Aorta (tissue), 5 donors: ENCODE data around the gene DOK3. TPM values are rescaled to one million over a fixed set of nuclear protein-coding genes. Genes with fewer than 3 reads are reported as not detected.
A peak's percentile ranks its signal among the peaks of the same experiment; 100 is the strongest.

Experiments
- ATAC-seq: fragments of 200-7000 bp; cut with Tn5 transposase; one replicate; pipeline ENCODE4 v1.9.1; 2022; ENCODE audit warnings: moderate library complexity; ENCODE audit not compliant: low FRiP score
- DNase-seq, 2 donors: peaks; one replicate each; pipeline ENCODE4 v3.0.0-alpha.2; 2020
- H3K27ac ChIP-seq, 2 donors: one replicate each; pipeline ENCODE4 v1.5.1; 2013; ENCODE audit warnings: low read length in 2 of 2, mild to moderate bottlenecking in 2 of 2, moderate library complexity in 2 of 2, control low read depth in 1 of 2, inconsistent platforms in 1 of 2, low read depth in 1 of 2
- H3K27me3 ChIP-seq, 2 donors: one replicate each; pipeline ENCODE4 v1.6.1; 2013; ENCODE audit warnings: control low read depth in 1 of 2, low read length in 1 of 2, mild to moderate bottlenecking in 1 of 2, moderate library complexity in 1 of 2; ENCODE audit not compliant: insufficient read depth in 2 of 2, control insufficient read depth in 1 of 2
- H3K36me3 ChIP-seq, 2 donors: one replicate each; pipeline ENCODE4 v1.6.1; 2013; ENCODE audit warnings: control low read depth in 1 of 2, low read length in 1 of 2, mild to moderate bottlenecking in 1 of 2; ENCODE audit not compliant: insufficient read depth in 2 of 2, control insufficient read depth in 1 of 2
- H3K4me1 ChIP-seq, 2 donors: one replicate each; pipeline ENCODE4 v1.6.1; 2013; ENCODE audit warnings: low read length in 2 of 2, control low read depth in 1 of 2, mild to moderate bottlenecking in 1 of 2, moderate library complexity in 1 of 2; ENCODE audit not compliant: insufficient read depth in 2 of 2, control insufficient read depth in 1 of 2
- H3K4me3 ChIP-seq, 2 donors: one replicate each; pipeline ENCODE4 v1.5.1; 2013; ENCODE audit warnings: low read length in 2 of 2, control low read depth in 1 of 2, mild to moderate bottlenecking in 1 of 2
- H3K9me3 ChIP-seq: one replicate; pipeline ENCODE4 v1.6.1; 2013; ENCODE audit warnings: mild to moderate bottlenecking, low read length; ENCODE audit not compliant: control insufficient read depth
- WGBS, 2 donors: extraction: QIAGEN DNeasy Blood & Tissue Kit; methylation state at CpG; one replicate each; pipeline ENCODE4 v1.1.7; 2013; 5-methylcytosine and 5-hydroxymethylcytosine counted together
- intact Hi-C, 2 donors: fragments of 100-400 bp; cut with DNase I; formaldehyde crosslinking; loops; one replicate each; pipeline versions ENCODE4 v1.14.2 to v1.15.0; 2022
- polyA plus RNA-seq, 2 donors: library from polyadenylated mRNA; stranded (reverse); fragments of 200-250 nt; gene quantifications; one replicate each; pipeline ENCODE4 v1.2.3, GENCODE V29; 2013
- total RNA-seq, 2 donors: library from RNA; stranded (reverse); fragmentation: NEBNext Ultra II Directional; extraction: Animal tissue kit (Norgen Biotek cat#: 25700); gene quantifications; one replicate each; pipeline ENCODE4 v1.2.1, GENCODE V29; 2021
- donor health status: healthy with polysubstance abuse.
- donor health status: Bipolar disorder and iron deficiency.
- donor health status: DM: no; HTN: no; CAD: no.
- donor health status: DM: no; HTN: no; CAD: no.
- donor health status: DM: yes; HTN: yes; CAD: no.

The DOK3 gene
- total and polyA plus RNA-seq, 4 donors = 2.7 to 21.6 (median 9.7) TPM

GRCh38 chr5:177498013-177498787 lies 11.4 kb downstream of the DOK3 start:
- WGBS, 2 donors = 10 to 12% methylated on average over 36 to 48 of the region's 48 CpGs
- Histone ChIP-seq H3K4me1 (no peaks in the 10 kb centered on the region), H3K27me3 (no peaks in the 10 kb centered on the region), H3K36me3 (no peaks in the 10 kb centered on the region), H3K4me3 (peak overlapping the region in 1 of 2 donors; percentile 5), H3K9me3 (no peaks in the 10 kb centered on the region), H3K27ac (peak overlapping the region in 1 of 2 donors; percentile 7)
- peak; percentile 59 to 86 for DNase-seq
- intact Hi-C loops = no loop called here
- ATAC-seq = no peak

- Histone ChIP-seq H3K27me3 (no peaks in the 10 kb centered on the region), H3K4me3 (peak within 1 kb of the TSS; percentile 66 to 67), H3K36me3 (no peaks in the 10 kb centered on the region), H3K9me3 (no peaks in the 10 kb centered on the region), H3K4me1 (no peaks in the 10 kb centered on the region), H3K27ac (peak within 1 kb of the TSS; percentile 95 to 99)
- intact Hi-C loops = loop anchor here in 1 of 2 donors (2.0 kb wide), 1 partner anchor 71 kb away; the partner anchor contains the start of gene GRK6
- peak; percentile 98 for DNase-seq
- peak; percentile 88 for ATAC-seq
- 0 to 1% methylated on average over 66 to 73 of the region's 73 CpGs for WGBS, 2 donors
Measured at GRCh38 chr5:177497292-177498012, 12.2 kb downstream of the DOK3 start, which contains the start of gene PDLIM7. PDLIM7 (minus strand) TSS chr5:177497604; CDS start chr5:177496512, 1,092 bp downstream.

- intact Hi-C loops = loop anchor here in 1 of 2 donors (2.0 kb wide), 1 partner anchor 70 kb away; the partner anchor contains the start of gene GRK6
- Histone ChIP-seq H3K36me3 (no peaks in the 10 kb centered on the region), H3K9me3 (no peaks in the 10 kb centered on the region), H3K27me3 (no peaks in the 10 kb centered on the region), H3K27ac (peak overlapping the region; percentile 95 to 99), H3K4me3 (peak overlapping the region; percentile 66 to 67), H3K4me1 (no peaks in the 10 kb centered on the region)
- 1% methylated on average over 12 to 29 of the region's 29 CpGs for WGBS, 2 donors
- DNase-seq (peak; percentile 94 to 96), ATAC-seq (peak; percentile 68)
Measured at GRCh38 chr5:177496727-177497291, 12.8 kb downstream of the DOK3 start.

- Histone ChIP-seq H3K27me3 (no peaks in the 10 kb centered on the region), H3K27ac (peak overlapping the region; percentile 89 to 95), H3K4me1 (no peaks in the 10 kb centered on the region), H3K9me3 (no peaks in the 10 kb centered on the region), H3K4me3 (peak overlapping the region; percentile 64 to 67), H3K36me3 (no peaks in the 10 kb centered on the region)
- intact Hi-C loops = loop anchor here in 1 of 2 donors (2.0 kb wide), 1 partner anchor 69 kb away; the partner anchor contains the start of gene GRK6
- 4 to 5% methylated on average over 12 of the region's 12 CpGs for whole genome bisulfite sequencing, 2 donors
- no peak for ATAC-seq
- DNase-seq = peak in 1 of 2 donors; percentile 62
Measured at GRCh38 chr5:177496070-177496726, 13.4 kb downstream of the DOK3 start.

- peak overlapping the region; percentile 89 to 95 for H3K27ac ChIP-seq
- DNase-seq (peak; percentile 94), ATAC-seq (peak; percentile 65)
- no peaks in the 10 kb centered on the region for H3K27me3 ChIP-seq
- H3K4me3 ChIP-seq = peak overlapping the region; percentile 64 to 67
- WGBS, 2 donors = 15 to 20% methylated on average over 14 of the region's 14 CpGs
- no peaks in the 10 kb centered on the region for H3K4me1 ChIP-seq
- no peaks in the 10 kb centered on the region for H3K9me3 ChIP-seq
- intact Hi-C loops = loop anchor here in 1 of 2 donors (2.0 kb wide), 2 partner anchors 39 to 69 kb away; partner anchors contain the start of gene GRK6
- peaks cover 0 to 4% of the 10 kb centered on the region in 2 donors for H3K36me3 ChIP-seq
Measured at GRCh38 chr5:177495243-177496060, 14.2 kb downstream of the DOK3 start.

GRCh38 chr5:177494346-177495195 lies 15.1 kb downstream of the DOK3 start:
- peak; percentile 69 for ATAC-seq
- DNase-seq = peak; percentile 94 to 97
- H3K36me3 ChIP-seq = peaks cover 0 to 4% of the 10 kb centered on the region in 2 donors
- H3K4me3 ChIP-seq = no peak overlapping the region
- WGBS, 2 donors = 2 to 5% methylated on average over 8 to 11 of the region's 11 CpGs
- peak overlapping the region; percentile 52 to 87 for H3K27ac ChIP-seq
- no peaks in the 10 kb centered on the region for H3K4me1 ChIP-seq
- intact Hi-C loops = loop anchor here in 1 of 2 donors (2.0 kb wide), 1 partner anchor 38 kb away; no protein-coding TSS in a partner anchor
- no peaks in the 10 kb centered on the region for H3K27me3 ChIP-seq
- no peaks in the 10 kb centered on the region for H3K9me3 ChIP-seq

- H3K4me3 ChIP-seq = no peak overlapping the region
- peak overlapping the region; percentile 46 to 58 for H3K27ac ChIP-seq
- peaks cover 0 to 10% of the 10 kb centered on the region in 2 donors for H3K36me3 ChIP-seq
- intact Hi-C loops = loop anchor here in 1 of 2 donors (2.0 kb wide), 1 partner anchor 37 kb away; no protein-coding TSS in a partner anchor
- DNase-seq (no peak), ATAC-seq (no peak)
- WGBS, 2 donors = 29 to 33% methylated on average over 5 of the region's 5 CpGs
- H3K27me3 ChIP-seq = no peaks in the 10 kb centered on the region
- no peaks in the 10 kb centered on the region for H3K4me1 ChIP-seq
- H3K9me3 ChIP-seq = no peaks in the 10 kb centered on the region
Measured at GRCh38 chr5:177493795-177494345, 15.8 kb downstream of the DOK3 start.
